ENCODE results near the gene POMT2. TPM values are rescaled to one million over a fixed set of nuclear protein-coding genes. Genes with fewer than 3 reads are reported as not detected.

The POMT2 gene
- polyA plus RNA-seq, 1 of the 3 experiments (the other 2 are of a cell fraction), result 19.9 TPM

DNA sequence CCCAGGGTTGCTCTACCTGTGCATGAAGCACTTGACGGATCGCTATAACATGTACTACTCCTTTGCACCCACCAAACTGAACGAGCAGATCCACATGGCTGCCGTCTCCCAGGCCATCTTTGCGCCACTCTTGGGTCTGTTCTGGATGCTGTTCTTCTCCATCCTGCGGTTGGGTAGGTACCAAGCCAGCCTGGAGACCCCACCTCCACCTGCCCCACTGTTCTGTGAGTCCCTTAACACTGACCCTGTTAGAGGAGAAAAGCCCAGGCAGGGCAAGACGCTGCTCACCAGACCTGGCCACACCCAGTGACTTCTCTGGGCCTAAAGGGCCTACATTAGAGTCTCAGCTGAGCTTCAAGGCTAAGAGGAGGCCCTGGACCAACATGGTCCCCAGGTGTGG, 71.4 kb downstream of the POMT2 start:
- no peak overlapping the region for H3K4me3 ChIP-seq (ENCODE audit: low read depth in 2 of 2, low read length in 1 of 2)
- WGBS (ENCODE audit: low lambda C conversion rate), result 63% methylated on average over 5 of the region's 7 CpGs
- no peaks in the 10 kb centered on the region for H3K36me3 ChIP-seq (replicated peaks in 1 of 2; ENCODE audit: control insufficient read depth in 1 of 2, insufficient read depth in 2 of 2, low read length in 1 of 2)
- no peak for DNase-seq
- H3K9ac ChIP-seq, result no peak overlapping the region
- ChIA-PET CTCF (interaction anchor here (0.9 to 1.6 kb wide), 3 partner anchors 9 to 179 kb away, joined by 3 to 4 read pairs (median 3); no protein-coding TSS in a partner anchor), POLR2A (no interaction called here)
- H3K9me2 ChIP-seq, result no peaks in the 10 kb centered on the region
- no peak overlapping the region for H2AFZ ChIP-seq (ENCODE audit: low read depth)
- no peaks in the 10 kb centered on the region for H3K4me1 ChIP-seq (ENCODE audit: control insufficient read depth in 1 of 2, insufficient read depth in 2 of 2, low read depth in 1 of 2, low read length in 1 of 2)
- H3K27ac ChIP-seq (ENCODE audit: low read depth in 2 of 2, low read length in 1 of 2), result no peak overlapping the region
- no peak for TF ChIP-seq TCF12 (IDR thresholded peaks at IDR 0.05)
- TF ChIP-seq FOXJ3 (CRISPR knock-in tag; IDR thresholded peaks at IDR 0.05), result no peak
- TF ChIP-seq, protein P1, sequence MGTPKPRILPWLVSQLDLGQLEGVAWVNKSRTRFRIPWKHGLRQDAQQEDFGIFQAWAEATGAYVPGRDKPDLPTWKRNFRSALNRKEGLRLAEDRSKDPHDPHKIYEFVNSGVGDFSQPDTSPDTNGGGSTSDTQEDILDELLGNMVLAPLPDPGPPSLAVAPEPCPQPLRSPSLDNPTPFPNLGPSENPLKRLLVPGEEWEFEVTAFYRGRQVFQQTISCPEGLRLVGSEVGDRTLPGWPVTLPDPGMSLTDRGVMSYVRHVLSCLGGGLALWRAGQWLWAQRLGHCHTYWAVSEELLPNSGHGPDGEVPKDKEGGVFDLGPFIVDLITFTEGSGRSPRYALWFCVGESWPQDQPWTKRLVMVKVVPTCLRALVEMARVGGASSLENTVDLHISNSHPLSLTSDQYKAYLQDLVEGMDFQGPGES (IDR thresholded peaks at IDR 0.05; ENCODE audit: low read depth, low read length), result no peak
- no peaks in the 10 kb centered on the region for H3F3A ChIP-seq (replicated peaks; ENCODE audit: insufficient read depth)
- H3K4me2 ChIP-seq, result no peak overlapping the region
- H3K9me3 ChIP-seq, result no peaks in the 10 kb centered on the region
- no peaks in the 10 kb centered on the region for H3K27me3 ChIP-seq (ENCODE audit: insufficient read depth)
- no peaks in the 10 kb centered on the region for H4K20me1 ChIP-seq (ENCODE audit: insufficient read depth)
- H3K79me2 ChIP-seq (ENCODE audit: insufficient read depth), result no peaks in the 10 kb centered on the region

DNA sequence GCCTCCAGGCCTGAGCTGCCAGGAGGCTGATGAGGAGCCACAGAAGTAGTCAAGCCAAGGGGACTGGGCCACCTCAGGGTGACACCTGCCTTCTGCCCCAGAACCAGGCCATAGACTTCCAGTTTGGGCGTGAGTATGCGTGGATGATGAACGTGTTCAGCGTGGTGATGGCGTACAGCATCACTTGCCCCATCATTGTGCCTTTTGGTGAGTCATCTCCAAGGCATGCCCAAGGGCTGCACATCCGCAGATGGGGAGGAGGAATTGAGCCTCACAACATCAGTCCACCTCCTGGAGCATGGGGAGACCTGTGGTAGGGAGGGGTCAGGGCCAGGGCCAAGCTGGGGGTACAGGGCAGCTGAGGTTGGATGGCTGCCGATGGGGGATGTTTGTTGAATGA, 72.0 kb downstream of the POMT2 start:
- Histone ChIP-seq H2AFZ (ENCODE audit: low read depth) (no peak overlapping the region), H4K20me1 (ENCODE audit: insufficient read depth) (no peaks in the 10 kb centered on the region), H3F3A (replicated peaks; ENCODE audit: insufficient read depth) (no peaks in the 10 kb centered on the region), H3K4me2 (no peak overlapping the region), H3K9ac (no peak overlapping the region), H3K79me2 (ENCODE audit: insufficient read depth) (no peaks in the 10 kb centered on the region), H3K9me2 (no peaks in the 10 kb centered on the region), H3K9me3 (no peaks in the 10 kb centered on the region), H3K4me3 (ENCODE audit: low read depth in 2 of 2, low read length in 1 of 2) (no peak overlapping the region), H3K27ac (ENCODE audit: low read depth in 2 of 2, low read length in 1 of 2) (no peak overlapping the region), H3K27me3 (ENCODE audit: insufficient read depth) (no peaks in the 10 kb centered on the region), H3K36me3 (replicated peaks in 1 of 2; ENCODE audit: control insufficient read depth in 1 of 2, insufficient read depth in 2 of 2, low read length in 1 of 2) (no peaks in the 10 kb centered on the region), H3K4me1 (ENCODE audit: control insufficient read depth in 1 of 2, insufficient read depth in 2 of 2, low read depth in 1 of 2, low read length in 1 of 2) (no peaks in the 10 kb centered on the region)
- 52% methylated on average over 2 of the region's 7 CpGs for WGBS (ENCODE audit: low lambda C conversion rate)
- TF ChIP-seq, protein P2, sequence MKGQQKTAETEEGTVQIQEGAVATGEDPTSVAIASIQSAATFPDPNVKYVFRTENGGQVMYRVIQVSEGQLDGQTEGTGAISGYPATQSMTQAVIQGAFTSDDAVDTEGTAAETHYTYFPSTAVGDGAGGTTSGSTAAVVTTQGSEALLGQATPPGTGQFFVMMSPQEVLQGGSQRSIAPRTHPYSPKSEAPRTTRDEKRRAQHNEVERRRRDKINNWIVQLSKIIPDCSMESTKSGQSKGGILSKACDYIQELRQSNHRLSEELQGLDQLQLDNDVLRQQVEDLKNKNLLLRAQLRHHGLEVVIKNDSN (IDR thresholded peaks at IDR 0.05; ENCODE audit: borderline replicate concordance, low read depth), result no peak
- TF ChIP-seq SMC3 (IDR thresholded peaks at IDR 0.05; ENCODE audit: low read depth, low read length) (no peak), ELF1 (IDR thresholded peaks at IDR 0.05) (no peak), RCOR1 (IDR thresholded peaks at IDR 0.05; ENCODE audit: low read length) (no peak), POLR2AphosphoS5 (IDR thresholded peaks at IDR 0.05; ENCODE audit: low read depth, low read length) (no peak), FOSL2 (IDR thresholded peaks at IDR 0.05; ENCODE audit: borderline replicate concordance, low read depth) (no peak), EZH2phosphoT487 (IDR thresholded peaks at IDR 0.05; ENCODE audit: borderline replicate concordance, low read depth) (no peak), JUND (IDR thresholded peaks at IDR 0.05) (no peak), TCF12 (IDR thresholded peaks at IDR 0.05) (no peak), NFIC (IDR thresholded peaks at IDR 0.05; ENCODE audit: borderline replicate concordance) (no peak), RAD21 (IDR thresholded peaks at IDR 0.05; ENCODE audit: low read length) (no peak)
- TF ChIP-seq, protein P3, sequence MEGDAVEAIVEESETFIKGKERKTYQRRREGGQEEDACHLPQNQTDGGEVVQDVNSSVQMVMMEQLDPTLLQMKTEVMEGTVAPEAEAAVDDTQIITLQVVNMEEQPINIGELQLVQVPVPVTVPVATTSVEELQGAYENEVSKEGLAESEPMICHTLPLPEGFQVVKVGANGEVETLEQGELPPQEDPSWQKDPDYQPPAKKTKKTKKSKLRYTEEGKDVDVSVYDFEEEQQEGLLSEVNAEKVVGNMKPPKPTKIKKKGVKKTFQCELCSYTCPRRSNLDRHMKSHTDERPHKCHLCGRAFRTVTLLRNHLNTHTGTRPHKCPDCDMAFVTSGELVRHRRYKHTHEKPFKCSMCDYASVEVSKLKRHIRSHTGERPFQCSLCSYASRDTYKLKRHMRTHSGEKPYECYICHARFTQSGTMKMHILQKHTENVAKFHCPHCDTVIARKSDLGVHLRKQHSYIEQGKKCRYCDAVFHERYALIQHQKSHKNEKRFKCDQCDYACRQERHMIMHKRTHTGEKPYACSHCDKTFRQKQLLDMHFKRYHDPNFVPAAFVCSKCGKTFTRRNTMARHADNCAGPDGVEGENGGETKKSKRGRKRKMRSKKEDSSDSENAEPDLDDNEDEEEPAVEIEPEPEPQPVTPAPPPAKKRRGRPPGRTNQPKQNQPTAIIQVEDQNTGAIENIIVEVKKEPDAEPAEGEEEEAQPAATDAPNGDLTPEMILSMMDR (IDR thresholded peaks at IDR 0.05), result no peak
- ChIA-PET CTCF (interaction anchor here (0.5 to 1.6 kb wide), 3 partner anchors 10 to 1289 kb away, joined by 3 to 4 read pairs (median 4); no protein-coding TSS in a partner anchor), POLR2A (no interaction called here)
- no peak for DNase-seq

Data from SK-N-SH (cell line).